Tibial artery (tissue), 4 donors: ENCODE data around the gene SH3PXD2B.

Experiments
- DNase-seq, 2 donors: peaks; one replicate each; pipeline ENCODE4 v3.0.0-alpha.2; 2019
- H3K27ac ChIP-seq, 2 donors: fragments of 200-600 bp; sonication (generic) in 1 of 2; 1 replicate in 1 of 2; 2 replicates in 1 of 2; pipeline ENCODE4 v1.5.1; 2018 to 2019; ENCODE audit warnings: mild to moderate bottlenecking in 1 of 2
- H3K27me3 ChIP-seq, 2 donors: fragments of 200-600 bp; sonication (generic) in 1 of 2; one replicate each; pipeline versions ENCODE4 v1.5.1 to v1.6.0; 2016 to 2019
- H3K36me3 ChIP-seq, 3 donors: fragments of 200-600 bp; sonication (generic) in 2 of 3; one replicate each; pipeline ENCODE4 v1.5.1; 2016 to 2019; ENCODE audit warnings: mild to moderate bottlenecking in 2 of 3
- H3K4me1 ChIP-seq, 4 donors: fragments of 200-600 bp; sonication (generic) in 2 of 4; 1 replicate in 3 of 4; 2 replicates in 1 of 4; pipeline ENCODE4 v1.5.1; 2016 to 2019
- H3K4me3 ChIP-seq, 2 donors: fragments of 200-600 bp; sonication (generic) in 1 of 2; 1 replicate in 1 of 2; 2 replicates in 1 of 2; pipeline ENCODE4 v1.5.1; 2018 to 2019; ENCODE audit warnings: mild to moderate bottlenecking in 2 of 2
- H3K9me3 ChIP-seq, 3 donors: fragments of 200-600 bp; sonication (generic) in 1 of 3; one replicate each; pipeline ENCODE4 v1.5.1; 2016 to 2019
- intact Hi-C: fragments of 100-400 bp; cut with DNase I; formaldehyde crosslinking; loops from one replicate; pipeline ENCODE4 v1.15.0; 2023; ENCODE audit warnings: low total_unique reads
- TF ChIP-seq, protein P1 (sequence below), 2 experiments: fragments of 200-600 bp in 1 of 2; fragments of 450-650 bp in 1 of 2; IDR thresholded peaks; one replicate each; pipeline ENCODE4 v1.5.1; 2017 to 2019; ENCODE audit warnings: antibody characterized with exemption in 2 of 2, mild to moderate bottlenecking in 1 of 2, moderate library complexity in 1 of 2

Gene SH3PXD2B

GRCh38 chr5:172396220-172396619 lies 58.1 kb downstream of the SH3PXD2B start:
- intact Hi-C loops: no loop called here
- H3K4me1 ChIP-seq: peaks cover 0 to 4% (median 2%) of the 10 kb centered on the region in 4 donors
- TF ChIP-seq, protein P1, sequence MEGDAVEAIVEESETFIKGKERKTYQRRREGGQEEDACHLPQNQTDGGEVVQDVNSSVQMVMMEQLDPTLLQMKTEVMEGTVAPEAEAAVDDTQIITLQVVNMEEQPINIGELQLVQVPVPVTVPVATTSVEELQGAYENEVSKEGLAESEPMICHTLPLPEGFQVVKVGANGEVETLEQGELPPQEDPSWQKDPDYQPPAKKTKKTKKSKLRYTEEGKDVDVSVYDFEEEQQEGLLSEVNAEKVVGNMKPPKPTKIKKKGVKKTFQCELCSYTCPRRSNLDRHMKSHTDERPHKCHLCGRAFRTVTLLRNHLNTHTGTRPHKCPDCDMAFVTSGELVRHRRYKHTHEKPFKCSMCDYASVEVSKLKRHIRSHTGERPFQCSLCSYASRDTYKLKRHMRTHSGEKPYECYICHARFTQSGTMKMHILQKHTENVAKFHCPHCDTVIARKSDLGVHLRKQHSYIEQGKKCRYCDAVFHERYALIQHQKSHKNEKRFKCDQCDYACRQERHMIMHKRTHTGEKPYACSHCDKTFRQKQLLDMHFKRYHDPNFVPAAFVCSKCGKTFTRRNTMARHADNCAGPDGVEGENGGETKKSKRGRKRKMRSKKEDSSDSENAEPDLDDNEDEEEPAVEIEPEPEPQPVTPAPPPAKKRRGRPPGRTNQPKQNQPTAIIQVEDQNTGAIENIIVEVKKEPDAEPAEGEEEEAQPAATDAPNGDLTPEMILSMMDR (IDR thresholded peaks at IDR 0.05): no peak
- H3K36me3 ChIP-seq: peaks cover 4 to 51% (median 41%) of the 10 kb centered on the region in 3 donors
- no peak overlapping the region for H3K27ac ChIP-seq
- no peaks in the 10 kb centered on the region for H3K27me3 ChIP-seq
- no peak overlapping the region for H3K4me3 ChIP-seq
- H3K9me3 ChIP-seq: no peaks in the 10 kb centered on the region
- DNase-seq: no peak

- Histone ChIP-seq H3K36me3 (peaks cover 4 to 58% (median 41%) of the 10 kb centered on the region in 3 donors), H3K4me3 (no peak overlapping the region), H3K4me1 (peaks cover 0 to 4% (median under 1%) of the 10 kb centered on the region in 4 donors), H3K9me3 (no peaks in the 10 kb centered on the region), H3K27me3 (no peaks in the 10 kb centered on the region), H3K27ac (no peak overlapping the region)
- no peak for DNase-seq
- TF ChIP-seq, protein P1 (IDR thresholded peaks at IDR 0.05): no peak
- intact Hi-C loops: no loop called here
Observed at GRCh38 chr5:172395483-172395882, 58.8 kb downstream of the SH3PXD2B start.

DNA sequence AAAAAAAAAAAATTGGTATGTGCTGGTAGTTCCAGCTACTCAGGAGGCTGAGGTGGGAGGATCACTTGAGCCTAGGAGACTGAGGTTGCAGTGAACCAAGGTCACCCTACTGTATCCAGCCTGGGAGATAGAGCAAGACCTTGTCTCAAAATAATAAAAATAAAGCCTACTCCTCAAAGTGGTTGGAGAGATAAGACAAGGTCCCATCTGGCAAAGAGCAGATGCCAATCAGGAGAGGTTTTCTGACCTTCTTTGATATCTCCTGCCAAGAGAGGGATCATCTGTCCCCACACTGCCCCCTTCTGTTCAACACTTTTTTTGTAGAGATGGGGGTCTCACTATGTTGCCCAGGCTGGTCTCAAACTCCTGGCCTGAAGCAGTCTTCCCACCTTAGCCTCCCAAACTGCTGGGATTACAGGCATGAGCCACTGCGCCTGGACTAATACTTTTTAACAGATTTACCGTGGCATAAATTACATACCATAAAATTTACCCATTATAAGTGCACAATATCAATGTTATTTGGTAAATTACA lies 64.7 kb downstream of the SH3PXD2B start:
- H3K27ac ChIP-seq: no peak overlapping the region
- no peak for DNase-seq
- peaks cover 4 to 80% (median 59%) of the 10 kb centered on the region in 3 donors for H3K36me3 ChIP-seq
- no peaks in the 10 kb centered on the region for H3K27me3 ChIP-seq
- no peak overlapping the region for H3K4me3 ChIP-seq
- H3K4me1 ChIP-seq: no peaks in the 10 kb centered on the region
- intact Hi-C loops: no loop called here
- TF ChIP-seq, protein P1 (IDR thresholded peaks at IDR 0.05): no peak
- H3K9me3 ChIP-seq: no peaks in the 10 kb centered on the region

GRCh38 chr5:172388246-172388733 lies 66.0 kb downstream of the SH3PXD2B start:
- peaks cover 0 to 4% (median 0%) of the 10 kb centered on the region in 4 donors for H3K4me1 ChIP-seq
- TF ChIP-seq, protein P1 (IDR thresholded peaks at IDR 0.05): no peak
- no peak overlapping the region for H3K4me3 ChIP-seq
- no peak overlapping the region for H3K27ac ChIP-seq
- intact Hi-C loops: no loop called here
- no peaks in the 10 kb centered on the region for H3K27me3 ChIP-seq
- peaks cover 4 to 67% (median 46%) of the 10 kb centered on the region in 3 donors for H3K36me3 ChIP-seq
- no peak for DNase-seq
- H3K9me3 ChIP-seq: no peaks in the 10 kb centered on the region

- H3K4me3 ChIP-seq: no peak overlapping the region
- no peak overlapping the region for H3K27ac ChIP-seq
- H3K27me3 ChIP-seq: no peaks in the 10 kb centered on the region
- peaks cover 0 to 58% (median 38%) of the 10 kb centered on the region in 3 donors for H3K36me3 ChIP-seq
- TF ChIP-seq, protein P1 (IDR thresholded peaks at IDR 0.05): no peak
- H3K9me3 ChIP-seq: no peaks in the 10 kb centered on the region
- peaks cover 0 to 17% (median 8%) of the 10 kb centered on the region in 4 donors for H3K4me1 ChIP-seq
- intact Hi-C loops: no loop called here
- DNase-seq: no peak
Observed at GRCh38 chr5:172385707-172386106, 68.6 kb downstream of the SH3PXD2B start.
